ENCODE results near the gene CRYBG2.

CRYBG2 gene

DNA sequence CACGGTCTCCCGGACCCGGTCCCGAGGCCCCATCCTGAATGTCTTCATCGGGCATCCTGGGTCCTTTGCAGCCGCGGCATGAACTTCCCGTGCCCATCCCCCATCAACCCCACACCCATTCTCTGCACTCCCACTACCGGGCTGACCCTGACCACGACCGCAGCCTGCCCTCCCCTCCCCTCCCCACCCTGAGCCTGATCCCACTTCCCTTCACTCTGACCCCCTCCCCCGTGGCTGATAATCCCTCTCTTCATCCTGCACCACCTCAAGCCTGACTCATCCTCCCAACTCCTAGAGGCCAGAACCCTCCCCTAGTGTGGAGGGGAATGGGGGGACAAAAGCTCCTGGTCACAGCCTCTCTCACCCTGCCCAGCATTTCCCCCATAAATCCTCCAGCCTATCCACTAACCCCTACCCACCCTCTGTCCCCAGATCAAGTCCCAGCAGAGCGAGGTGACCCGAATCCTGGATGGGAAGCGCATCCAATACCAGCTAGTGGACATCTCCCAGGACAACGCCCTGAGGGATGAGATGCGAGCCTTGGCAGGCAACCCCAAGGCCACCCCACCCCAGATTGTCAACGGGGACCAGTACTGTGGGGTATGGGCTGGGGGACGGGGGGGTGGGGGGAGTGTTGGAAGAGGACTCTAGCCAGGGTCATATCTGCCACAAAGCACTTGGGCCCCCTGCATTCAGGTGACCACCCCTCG lies 73.4 kb downstream of the CRYBG2 start:
- H3K4me3 ChIP-seq (ENCODE audit: control insufficient read depth, low read depth, low read length): peak overlapping the region; percentile 88
- DNase-seq (ENCODE audit: low read depth): no peak
- TF ChIP-seq, protein P1, sequence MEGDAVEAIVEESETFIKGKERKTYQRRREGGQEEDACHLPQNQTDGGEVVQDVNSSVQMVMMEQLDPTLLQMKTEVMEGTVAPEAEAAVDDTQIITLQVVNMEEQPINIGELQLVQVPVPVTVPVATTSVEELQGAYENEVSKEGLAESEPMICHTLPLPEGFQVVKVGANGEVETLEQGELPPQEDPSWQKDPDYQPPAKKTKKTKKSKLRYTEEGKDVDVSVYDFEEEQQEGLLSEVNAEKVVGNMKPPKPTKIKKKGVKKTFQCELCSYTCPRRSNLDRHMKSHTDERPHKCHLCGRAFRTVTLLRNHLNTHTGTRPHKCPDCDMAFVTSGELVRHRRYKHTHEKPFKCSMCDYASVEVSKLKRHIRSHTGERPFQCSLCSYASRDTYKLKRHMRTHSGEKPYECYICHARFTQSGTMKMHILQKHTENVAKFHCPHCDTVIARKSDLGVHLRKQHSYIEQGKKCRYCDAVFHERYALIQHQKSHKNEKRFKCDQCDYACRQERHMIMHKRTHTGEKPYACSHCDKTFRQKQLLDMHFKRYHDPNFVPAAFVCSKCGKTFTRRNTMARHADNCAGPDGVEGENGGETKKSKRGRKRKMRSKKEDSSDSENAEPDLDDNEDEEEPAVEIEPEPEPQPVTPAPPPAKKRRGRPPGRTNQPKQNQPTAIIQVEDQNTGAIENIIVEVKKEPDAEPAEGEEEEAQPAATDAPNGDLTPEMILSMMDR (IDR thresholded peaks at IDR 0.05; ENCODE audit: control insufficient read depth, insufficient read depth, low read depth, low read length, missing control alignments): no peak

DNA sequence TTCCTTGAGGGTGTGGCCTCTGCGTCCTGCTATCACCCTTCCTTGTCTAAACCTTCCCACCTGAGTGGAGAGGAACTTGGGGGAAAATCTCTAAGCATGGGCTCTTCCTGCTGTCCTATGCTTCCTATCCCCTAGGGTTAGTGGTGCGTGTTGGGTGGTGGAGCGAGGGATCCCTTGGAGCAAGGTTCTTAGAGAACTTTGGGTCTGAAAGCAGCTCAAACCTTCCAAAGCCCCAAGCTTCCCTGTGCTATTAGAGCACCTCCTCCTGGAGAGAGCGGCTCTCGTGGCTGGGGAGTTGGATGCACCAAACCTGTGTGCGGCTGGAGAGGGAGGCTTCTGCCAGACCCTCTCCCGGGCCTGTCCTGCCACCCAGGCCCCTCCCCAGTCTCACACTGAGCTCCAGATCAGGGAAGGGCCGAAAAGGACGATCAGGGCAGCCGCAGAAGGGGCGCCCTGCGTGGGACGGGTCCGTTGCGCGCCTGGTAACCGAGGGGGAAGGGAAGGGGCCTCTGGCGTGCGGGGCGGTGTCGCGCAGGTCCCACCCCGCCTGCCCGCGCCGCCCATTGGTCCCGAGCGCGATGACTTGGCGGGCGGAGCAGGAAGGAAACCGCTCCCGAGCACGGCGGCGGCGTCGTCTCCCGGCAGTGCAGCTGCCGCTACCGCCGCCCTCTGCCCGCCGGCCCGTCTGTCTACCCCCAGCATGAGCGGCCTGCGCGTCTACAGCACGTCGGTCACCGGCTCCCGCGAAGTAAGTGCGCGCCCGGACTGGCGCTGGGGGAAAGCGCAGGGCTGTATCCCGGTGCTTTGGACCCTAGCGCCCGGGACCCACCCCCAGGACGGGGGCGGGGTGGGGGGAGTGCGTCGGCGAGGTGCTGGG lies 74.2 kb downstream of the CRYBG2 start, which contains the start of gene SH3BGRL3:
Gene SH3BGRL3, plus strand, starts transcription at position 631 of the 877 bp plus-strand sequence. Its CDS starts 70 bp downstream, at position 701.
- TF ChIP-seq, protein P1 (IDR thresholded peaks at IDR 0.05; ENCODE audit: control insufficient read depth, insufficient read depth, low read depth, low read length, missing control alignments): peak; percentile 60
- no peak for DNase-seq (ENCODE audit: low read depth)
- H3K4me3 ChIP-seq (ENCODE audit: control insufficient read depth, low read depth, low read length): peak within 1 kb of the TSS; percentile 88

DNA sequence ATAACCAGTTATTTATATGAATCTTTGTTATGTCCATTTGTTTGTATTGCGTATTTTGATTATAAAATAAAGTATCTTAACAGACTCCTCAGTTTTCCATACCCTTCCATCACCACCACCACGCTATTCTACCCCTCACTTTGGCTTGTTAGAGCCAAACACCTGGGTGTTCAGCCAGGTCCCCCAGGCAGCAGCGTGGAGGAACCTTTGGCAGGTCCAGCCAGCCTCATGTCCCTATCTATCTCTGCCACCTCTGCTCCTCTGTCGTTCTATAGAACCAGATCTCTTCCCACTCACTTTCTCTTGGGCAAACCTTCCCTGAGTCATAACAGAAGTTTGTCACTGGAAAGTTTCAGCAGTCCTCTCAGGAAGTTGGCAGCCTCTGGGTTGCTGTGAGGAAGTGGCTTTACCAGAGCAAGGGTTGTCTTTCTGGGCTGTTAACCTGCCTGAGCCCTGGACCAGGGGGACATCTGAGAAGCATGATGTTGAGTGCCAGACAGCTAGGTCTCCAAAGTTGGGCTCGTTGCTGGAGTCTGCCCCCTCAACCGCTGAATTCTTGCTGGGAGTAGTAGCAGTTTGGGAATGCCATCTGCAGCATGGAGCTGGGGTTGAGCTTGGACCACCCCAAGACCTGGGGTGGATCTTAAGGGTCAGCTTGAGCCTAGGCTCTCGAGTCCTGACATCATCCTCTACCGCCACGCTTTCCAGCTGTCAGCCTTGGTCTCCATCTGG lies 75.0 kb downstream of the CRYBG2 start:
- H3K4me3 ChIP-seq (ENCODE audit: control insufficient read depth, low read depth, low read length): peak overlapping the region; percentile 88
- no peak for DNase-seq (ENCODE audit: low read depth)
- TF ChIP-seq, protein P1 (IDR thresholded peaks at IDR 0.05; ENCODE audit: control insufficient read depth, insufficient read depth, low read depth, low read length, missing control alignments): no peak

- TF ChIP-seq, protein P1 (IDR thresholded peaks at IDR 0.05; ENCODE audit: control insufficient read depth, insufficient read depth, low read depth, low read length, missing control alignments): no peak
- peak; percentile 83 for DNase-seq (ENCODE audit: low read depth)
- no peak overlapping the region for H3K4me3 ChIP-seq (ENCODE audit: control insufficient read depth, low read depth, low read length)
These were observed 75.6 kb downstream of the CRYBG2 start for GRCh38 chr1:26278303-26278702.

DNA sequence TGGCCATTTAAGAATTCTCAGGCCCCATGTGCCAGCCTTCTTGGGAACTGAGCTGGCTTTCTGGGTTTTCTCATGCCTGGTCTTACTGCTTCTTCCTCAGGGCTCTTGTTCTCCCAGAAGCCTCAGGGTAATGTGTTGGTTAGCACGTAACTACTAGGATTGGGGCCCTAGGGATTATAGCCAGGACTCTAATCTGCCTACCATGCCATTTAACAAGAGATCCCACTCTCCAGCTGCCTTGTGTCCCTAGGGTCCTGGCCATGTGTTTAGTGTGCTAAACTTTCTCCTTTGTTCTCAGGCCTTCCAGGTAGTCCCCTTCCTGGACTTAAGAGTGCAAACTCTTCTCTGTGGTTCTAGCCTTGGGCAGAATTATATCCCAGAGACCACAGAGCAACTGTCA lies 76.2 kb downstream of the CRYBG2 start:
- H3K4me3 ChIP-seq (ENCODE audit: control insufficient read depth, low read depth, low read length): no peak overlapping the region
- TF ChIP-seq, protein P1 (IDR thresholded peaks at IDR 0.05; ENCODE audit: control insufficient read depth, insufficient read depth, low read depth, low read length, missing control alignments): no peak
- no peak for DNase-seq (ENCODE audit: low read depth)

GRCh38 chr1:26277261-26277661 lies 76.7 kb downstream of the CRYBG2 start:
- TF ChIP-seq, protein P1 (IDR thresholded peaks at IDR 0.05; ENCODE audit: control insufficient read depth, insufficient read depth, low read depth, low read length, missing control alignments): no peak
- H3K4me3 ChIP-seq (ENCODE audit: control insufficient read depth, low read depth, low read length): no peak overlapping the region
- no peak for DNase-seq (ENCODE audit: low read depth)

Data from AG09309 (cell line).